HFF-Myc (cell line): ENCODE results near the gene CAMK2B.

ENCODE experiments used
- DNase-seq: peaks from one replicate; pipeline ENCODE4 v3.0.0-alpha.2; 2011; ENCODE audit warnings: low read depth; ENCODE audit errors: extremely low read depth
- H3K4me3 ChIP-seq: replicated peaks from 2 replicates; pipeline ENCODE4 v1.5.1; 2011; ENCODE audit warnings: low read depth, mild to moderate bottlenecking, control low read depth, low read length
- TF ChIP-seq, protein P1 (sequence below): IDR thresholded peaks from 2 replicates; pipeline ENCODE4 v1.5.1; 2012; ENCODE audit warnings: mild to moderate bottlenecking, low read depth, low read length, control low read depth; ENCODE audit errors: missing control alignments

The CAMK2B gene

DNA sequence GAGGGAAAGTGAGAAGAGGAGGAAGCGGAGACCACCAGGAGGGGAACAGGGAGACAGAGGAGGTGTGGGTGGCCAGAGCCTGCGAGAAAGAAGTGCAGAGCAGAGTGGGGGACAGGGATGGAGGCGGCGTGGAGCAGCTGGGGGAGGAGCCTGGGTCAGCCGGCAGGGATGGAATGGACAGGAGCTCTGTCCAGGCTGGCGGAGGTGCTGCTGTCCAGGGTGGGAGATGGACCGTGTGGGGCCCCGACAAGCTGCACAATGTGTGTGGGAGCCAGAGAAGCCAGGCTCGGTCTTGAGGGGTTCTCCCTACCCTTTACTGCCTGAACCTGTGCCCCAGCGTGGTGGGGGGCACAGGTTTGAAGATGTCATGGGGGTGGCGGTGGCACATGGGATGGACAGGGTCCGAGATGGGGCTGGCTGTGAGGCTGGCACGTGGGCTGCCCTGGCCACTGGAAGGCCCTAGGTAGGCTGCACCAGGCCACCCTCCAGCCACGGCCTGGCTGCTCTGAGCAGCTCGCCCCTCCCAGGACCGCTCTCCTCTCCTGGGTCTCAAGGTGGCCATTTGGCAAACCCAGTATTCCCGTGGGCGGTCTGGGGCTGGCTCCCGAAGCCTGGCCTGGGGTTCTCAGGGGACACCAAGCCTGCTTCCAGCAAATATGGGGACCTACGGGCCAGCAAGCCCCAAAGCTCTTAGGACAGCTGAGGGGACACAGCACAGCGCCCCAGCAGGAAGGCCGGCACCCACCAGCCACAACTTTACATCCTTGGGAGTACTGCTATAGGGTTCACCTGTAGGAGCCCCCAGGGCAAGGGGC, 92.3 kb downstream of the CAMK2B start:
- TF ChIP-seq, protein P1, sequence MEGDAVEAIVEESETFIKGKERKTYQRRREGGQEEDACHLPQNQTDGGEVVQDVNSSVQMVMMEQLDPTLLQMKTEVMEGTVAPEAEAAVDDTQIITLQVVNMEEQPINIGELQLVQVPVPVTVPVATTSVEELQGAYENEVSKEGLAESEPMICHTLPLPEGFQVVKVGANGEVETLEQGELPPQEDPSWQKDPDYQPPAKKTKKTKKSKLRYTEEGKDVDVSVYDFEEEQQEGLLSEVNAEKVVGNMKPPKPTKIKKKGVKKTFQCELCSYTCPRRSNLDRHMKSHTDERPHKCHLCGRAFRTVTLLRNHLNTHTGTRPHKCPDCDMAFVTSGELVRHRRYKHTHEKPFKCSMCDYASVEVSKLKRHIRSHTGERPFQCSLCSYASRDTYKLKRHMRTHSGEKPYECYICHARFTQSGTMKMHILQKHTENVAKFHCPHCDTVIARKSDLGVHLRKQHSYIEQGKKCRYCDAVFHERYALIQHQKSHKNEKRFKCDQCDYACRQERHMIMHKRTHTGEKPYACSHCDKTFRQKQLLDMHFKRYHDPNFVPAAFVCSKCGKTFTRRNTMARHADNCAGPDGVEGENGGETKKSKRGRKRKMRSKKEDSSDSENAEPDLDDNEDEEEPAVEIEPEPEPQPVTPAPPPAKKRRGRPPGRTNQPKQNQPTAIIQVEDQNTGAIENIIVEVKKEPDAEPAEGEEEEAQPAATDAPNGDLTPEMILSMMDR: no peak
- no peak for DNase-seq
- no peak overlapping the region for H3K4me3 ChIP-seq

DNA sequence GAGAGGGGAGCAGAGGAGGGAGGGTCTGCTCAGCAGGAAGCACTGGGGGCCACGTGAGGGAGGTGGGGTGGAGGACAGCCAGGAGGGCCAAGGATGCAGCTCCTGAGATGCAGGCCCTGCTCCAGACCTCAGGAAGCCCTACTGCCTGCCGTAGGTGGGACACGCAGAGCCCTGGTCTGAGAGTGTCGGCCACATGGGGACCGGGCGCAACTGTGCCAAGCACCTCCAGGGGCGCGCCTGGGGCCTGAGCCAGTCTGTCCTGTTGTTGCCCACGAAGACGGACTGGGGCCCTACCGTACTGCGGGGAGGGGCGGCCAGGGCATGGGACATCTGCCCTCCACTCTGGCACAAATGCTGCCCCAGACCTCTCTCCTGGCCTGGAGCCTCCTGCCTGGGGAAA, 93.0 kb downstream of the CAMK2B start:
- no peak overlapping the region for H3K4me3 ChIP-seq
- no peak for DNase-seq
- TF ChIP-seq, protein P1: no peak

DNA sequence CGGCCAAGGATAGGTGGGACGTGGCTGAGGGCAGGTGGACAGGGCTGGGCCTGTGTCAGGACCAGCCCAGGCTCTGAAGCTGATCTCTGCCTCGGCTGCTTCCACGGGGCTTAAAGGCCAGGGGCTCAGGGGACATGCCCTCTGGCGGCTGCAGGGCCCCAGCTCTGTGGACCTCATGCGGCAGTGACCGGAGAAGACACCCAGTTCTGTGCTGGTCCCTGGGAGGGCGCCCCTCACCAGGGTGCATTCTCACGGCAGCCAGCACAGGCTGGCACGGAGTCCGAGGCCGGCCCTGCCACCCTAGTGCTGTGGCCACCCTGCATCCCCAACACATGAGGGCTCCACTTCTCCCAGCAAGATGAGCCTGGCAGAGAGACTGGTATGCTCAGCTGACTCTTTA, 94.3 kb downstream of the CAMK2B start:
- no peak overlapping the region for H3K4me3 ChIP-seq
- TF ChIP-seq, protein P1: no peak
- no peak for DNase-seq

DNA sequence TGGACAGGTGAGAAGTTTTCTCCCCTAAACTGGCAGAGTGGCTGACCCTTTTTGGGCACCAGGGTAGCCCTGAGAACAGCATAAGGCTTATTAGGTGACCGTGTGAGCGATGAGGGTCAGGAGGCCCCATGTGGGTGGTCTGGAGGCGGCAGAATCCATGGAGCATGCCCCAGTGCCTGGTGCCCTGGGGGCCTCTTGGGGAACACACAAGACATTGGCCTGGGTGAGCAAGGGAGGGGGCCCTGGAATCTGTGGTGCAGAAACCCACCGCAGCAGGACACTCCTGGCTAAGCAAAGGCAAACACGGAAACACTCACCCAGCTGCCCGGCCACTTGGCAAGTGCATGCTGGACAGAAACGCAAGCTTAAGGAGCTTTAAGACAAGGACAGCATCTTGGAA, 95.1 kb downstream of the CAMK2B start:
- H3K4me3 ChIP-seq: no peak overlapping the region
- TF ChIP-seq, protein P1: no peak
- no peak for DNase-seq

DNA sequence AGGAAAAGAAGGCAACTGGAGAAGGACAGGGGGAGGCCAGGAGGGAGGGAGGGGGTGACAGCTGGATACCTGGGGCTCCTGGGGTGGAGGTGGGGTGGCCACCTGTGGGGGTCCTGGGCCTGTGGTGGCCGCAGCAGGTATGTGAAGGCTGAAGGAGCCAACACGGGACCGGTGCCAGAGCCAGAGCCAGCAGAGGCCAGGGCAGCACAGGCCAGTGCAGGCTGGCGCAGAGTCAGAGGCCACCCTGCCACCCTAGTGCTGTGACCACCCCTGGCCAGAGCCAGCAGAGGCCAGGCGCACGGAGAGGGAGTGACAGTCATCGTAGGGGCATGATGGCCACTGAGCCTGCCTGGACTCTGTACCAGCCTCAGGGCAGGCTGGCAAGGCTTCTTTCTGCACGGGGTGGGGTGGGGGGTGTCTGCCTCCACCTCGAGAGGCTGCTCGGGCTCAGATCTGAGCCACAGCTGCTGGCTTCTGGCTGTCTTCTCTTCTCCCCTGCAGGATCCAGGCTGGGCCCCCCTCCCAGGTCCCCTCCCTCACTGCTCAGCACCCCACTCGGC, 95.8 kb downstream of the CAMK2B start:
- TF ChIP-seq, protein P1: no peak
- DNase-seq: no peak
- no peak overlapping the region for H3K4me3 ChIP-seq

DNA sequence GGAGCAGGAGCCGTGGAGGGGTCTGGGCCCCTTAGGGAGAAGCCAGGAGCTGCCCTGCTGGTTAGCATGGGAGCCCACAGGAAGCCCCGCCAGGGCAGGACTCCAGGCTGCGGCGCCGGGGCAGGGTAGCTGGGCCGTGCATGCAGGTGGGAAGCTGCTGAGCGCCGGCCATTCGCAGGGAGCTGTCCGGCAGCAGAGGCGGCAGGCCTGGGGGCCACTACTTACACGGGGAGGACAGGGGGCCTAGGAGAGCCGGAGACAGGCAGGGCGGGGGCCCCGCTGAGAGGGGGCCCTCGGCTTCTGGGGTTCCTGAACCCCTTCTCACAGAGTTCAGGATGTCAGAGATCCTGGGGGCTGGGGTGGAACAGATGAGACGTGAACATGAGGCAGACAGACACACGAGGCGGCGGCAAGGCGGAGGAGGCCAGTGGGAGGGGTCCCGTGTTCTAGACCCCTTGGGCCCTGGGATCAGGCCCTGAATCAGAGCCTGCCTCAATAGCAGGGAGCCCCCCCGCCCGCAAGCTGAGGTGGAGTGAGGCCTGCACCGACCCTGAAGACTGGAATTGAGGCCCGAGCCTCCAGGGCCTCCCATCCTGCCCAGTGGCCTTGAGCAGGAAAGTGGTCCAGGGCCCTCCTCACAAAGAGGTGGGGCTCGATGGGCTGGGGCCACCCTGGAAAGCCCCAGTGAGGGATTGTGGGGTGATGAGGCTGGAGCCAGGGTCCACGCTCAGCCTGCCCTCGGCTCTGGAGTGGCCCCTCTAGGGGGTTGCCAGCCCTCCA, 96.6 kb downstream of the CAMK2B start:
- DNase-seq: no peak
- no peak overlapping the region for H3K4me3 ChIP-seq
- TF ChIP-seq, protein P1: no peak
